Esophagus muscularis mucosa (tissue), 4 donors: ENCODE data around the gene TNK2.

Experiments
- CTCF ChIP-seq, 3 experiments: fragments of 200-600 bp in 2 of 3; fragments of 450-650 bp in 1 of 3; sonication (generic) in 2 of 3; IDR thresholded peaks; one replicate each; pipeline ENCODE4 v1.5.1; 2017 to 2019; ENCODE audit warnings: antibody characterized with exemption in 3 of 3, mild to moderate bottlenecking in 2 of 3, moderate library complexity in 1 of 3
- EP300 ChIP-seq: sonication (generic); formaldehyde crosslinking; IDR thresholded peaks from one replicate; pipeline ENCODE4 v1.6.1; 2017; ENCODE audit warnings: antibody characterized with exemption
- POLR2A ChIP-seq: fragments of 450-650 bp; IDR thresholded peaks from one replicate; pipeline ENCODE4 v1.6.1; 2017; ENCODE audit warnings: antibody characterized with exemption, moderate library complexity, mild to moderate bottlenecking, low read depth
- POLR2AphosphoS5 ChIP-seq, 2 donors: sonication (generic); formaldehyde crosslinking; IDR thresholded peaks; one replicate each; pipeline ENCODE4 v1.6.1; 2017; ENCODE audit warnings: antibody characterized with exemption in 2 of 2

- no peak for TF ChIP-seq CTCF (IDR thresholded peaks at IDR 0.05)
- no peak for TF ChIP-seq POLR2A
- TF ChIP-seq EP300: no peak
- no peak for TF ChIP-seq POLR2AphosphoS5 (IDR thresholded peaks at IDR 0.05)
Observed at GRCh38 chr3:195817578-195818135, 90.7 kb downstream of the TNK2 start.
